ENCODE measurements around the gene FCN3. TPM values are rescaled to one million over a fixed set of nuclear protein-coding genes. Genes with fewer than 3 reads are reported as not detected.

The FCN3 gene
- polyA plus RNA-seq, 2 of the 4 experiments (the other 2 are of a cell fraction): not detected

DNA sequence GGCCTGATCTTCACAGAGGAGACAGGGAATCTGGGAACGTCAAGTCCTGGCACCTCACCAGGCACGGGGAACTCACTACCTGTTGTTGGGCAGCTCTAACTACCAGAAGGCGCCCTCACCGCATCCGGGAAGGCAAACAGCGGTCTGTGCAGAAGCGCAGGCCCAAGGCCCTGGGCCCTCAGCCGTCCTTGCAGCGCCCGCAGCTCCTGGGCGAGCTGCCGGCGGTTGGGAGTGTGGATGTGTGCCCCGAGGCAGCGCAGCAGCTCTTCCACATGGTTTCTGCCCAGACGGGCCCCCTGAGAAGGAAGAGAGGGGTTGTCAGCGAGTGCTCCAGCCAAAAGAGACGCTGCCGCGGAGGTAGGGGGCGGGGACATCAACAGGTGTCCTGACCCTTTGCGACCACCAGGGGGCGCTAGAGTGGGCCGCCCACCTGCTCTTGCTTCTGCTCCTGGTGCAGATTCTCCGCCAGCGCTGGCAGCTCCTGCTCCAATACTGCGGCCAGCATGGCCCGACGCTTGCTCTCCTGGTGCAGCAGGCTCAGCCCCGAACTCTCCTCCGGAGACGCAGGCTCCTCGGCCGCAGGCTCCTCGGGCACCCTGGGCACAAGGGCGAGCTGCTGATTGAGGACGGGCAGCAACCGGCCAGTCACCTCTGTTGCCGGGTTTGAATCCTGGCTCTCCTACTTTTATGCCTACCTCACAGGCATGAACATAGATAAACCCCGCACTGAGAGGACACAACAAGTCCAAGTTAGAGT is 17.2 kb downstream of the FCN3 start:
- Histone ChIP-seq H3K4me2 (no peak overlapping the region), H3K27ac (no peak overlapping the region), H3K4me3 (no peak overlapping the region), H3K9me3 (no peaks in the 10 kb centered on the region), H3K4me1 (no peaks in the 10 kb centered on the region)
- DNase-seq (ENCODE audit: low read depth in 1 of 2, low spot score in 1 of 2) (peak; percentile 49 to 78), ATAC-seq (peak; percentile 75 to 88; a peak in 5 of 6 replicates), FAIRE-seq (no peak)
- TF ChIP-seq SMC3 (IDR thresholded peaks at IDR 0.05) (peak; percentile 55), NPAS2 (CRISPR knock-in tag; IDR thresholded peaks at IDR 0.05; ENCODE audit: borderline replicate concordance) (no peak), RAD21 (conservative IDR thresholded peaks at IDR 0.05 in 1 of 2, IDR thresholded peaks at IDR 0.05 in 1 of 2) (peak; percentile 31 to 46; a peak in 2 of 5 replicates), JUNB (IDR thresholded peaks at IDR 0.05) (no peak), CTCF (IDR thresholded peaks at IDR 0.05) (peak; percentile 79)
- TF ChIP-seq, protein P1, sequence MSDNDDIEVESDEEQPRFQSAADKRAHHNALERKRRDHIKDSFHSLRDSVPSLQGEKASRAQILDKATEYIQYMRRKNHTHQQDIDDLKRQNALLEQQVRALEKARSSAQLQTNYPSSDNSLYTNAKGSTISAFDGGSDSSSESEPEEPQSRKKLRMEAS (IDR thresholded peaks at IDR 0.05): peak; percentile 30; the same call in 1 of the 2 replicates
- CTCF ChIA-PET: interaction anchor here (0.6 to 12.1 kb wide), 27 partner anchors 8 to 473 kb away, joined by 3 to 134 read pairs (median 7); partner anchors contain the start of genes CD164L2, GPR3, MAP3K6 and PPP1R8
- POLR2A ChIA-PET: interaction anchor here (1.4 kb wide), 1 partner anchor 9 kb away, joined by 4 read pairs; the partner anchor contains the start of gene MAP3K6
- WGBS (ENCODE audit: missing lambda C conversion rate): 57% methylated on average over 26 of the region's 40 CpGs

DNA sequence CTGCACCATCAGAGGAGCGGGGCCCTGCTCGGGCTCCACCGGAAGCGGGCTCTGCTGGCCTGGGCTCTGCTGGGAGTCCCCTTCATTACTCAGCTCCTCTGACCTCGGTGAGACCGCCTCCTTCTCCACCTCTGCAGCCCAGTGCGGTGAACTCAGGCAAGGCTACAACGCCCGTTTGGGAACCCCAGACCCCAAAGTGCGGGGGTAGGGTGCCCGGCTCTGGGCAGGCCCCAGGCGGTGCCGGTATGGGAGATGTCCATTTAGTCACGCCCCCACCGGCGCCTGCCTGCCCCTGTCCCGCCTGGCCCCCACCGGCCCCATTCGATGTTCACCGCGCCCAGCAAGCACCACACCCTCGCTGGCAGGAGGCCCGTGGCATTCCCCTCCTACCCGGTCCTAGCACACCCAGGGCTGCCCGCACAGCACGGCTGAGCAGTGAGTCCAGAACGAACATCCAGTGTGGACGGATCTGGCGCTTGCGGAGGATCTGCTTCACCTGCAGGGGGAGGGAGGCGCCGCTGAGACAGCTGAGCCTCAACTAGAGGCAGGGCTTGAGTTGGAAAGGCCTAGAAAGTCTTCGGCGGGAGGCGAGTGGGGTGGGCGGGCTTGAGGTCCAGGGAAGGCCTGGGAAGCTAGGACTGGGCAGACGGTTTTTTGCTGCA is 17.9 kb downstream of the FCN3 start:
- FAIRE-seq: no peak
- Histone ChIP-seq H3K27ac (no peak overlapping the region), H3K4me2 (no peak overlapping the region), H3K9me3 (no peaks in the 10 kb centered on the region), H3K4me3 (no peak overlapping the region), H3K4me1 (no peaks in the 10 kb centered on the region)
- TF ChIP-seq PHF8 (IDR thresholded peaks at IDR 0.05; ENCODE audit: borderline replicate concordance, low read depth): no peak
- TF ChIP-seq HOXA7 (CRISPR knock-in tag; IDR thresholded peaks at IDR 0.05): no peak
- no peak for TF ChIP-seq FOXS1 (CRISPR knock-in tag; IDR thresholded peaks at IDR 0.05)
- no peak for TF ChIP-seq EHMT2 (IDR thresholded peaks at IDR 0.05; ENCODE audit: low read depth)
- TF ChIP-seq CHD2 (IDR thresholded peaks at IDR 0.05; ENCODE audit: low read length, partially characterized antibody): no peak
- TF ChIP-seq TFCP2L1 (CRISPR knock-in tag; IDR thresholded peaks at IDR 0.05): no peak
- no peak for TF ChIP-seq RARB (CRISPR knock-in tag; IDR thresholded peaks at IDR 0.05)
- TF ChIP-seq POLR2AphosphoS2 (conservative IDR thresholded peaks at IDR 0.05; ENCODE audit: low read length): no peak
- TF ChIP-seq BHLHE40 (IDR thresholded peaks at IDR 0.05; ENCODE audit: low read depth, low read length): no peak
- no peak for TF ChIP-seq MYC (IDR thresholded peaks at IDR 0.05; ENCODE audit: borderline replicate concordance, low read length)
- TF ChIP-seq SREBF2 (IDR thresholded peaks at IDR 0.05): no peak
- TF ChIP-seq, protein P2, sequence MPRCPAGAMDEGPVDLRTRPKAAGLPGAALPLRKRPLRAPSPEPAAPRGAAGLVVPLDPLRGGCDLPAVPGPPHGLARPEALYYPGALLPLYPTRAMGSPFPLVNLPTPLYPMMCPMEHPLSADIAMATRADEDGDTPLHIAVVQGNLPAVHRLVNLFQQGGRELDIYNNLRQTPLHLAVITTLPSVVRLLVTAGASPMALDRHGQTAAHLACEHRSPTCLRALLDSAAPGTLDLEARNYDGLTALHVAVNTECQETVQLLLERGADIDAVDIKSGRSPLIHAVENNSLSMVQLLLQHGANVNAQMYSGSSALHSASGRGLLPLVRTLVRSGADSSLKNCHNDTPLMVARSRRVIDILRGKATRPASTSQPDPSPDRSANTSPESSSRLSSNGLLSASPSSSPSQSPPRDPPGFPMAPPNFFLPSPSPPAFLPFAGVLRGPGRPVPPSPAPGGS (IDR thresholded peaks at IDR 0.05): no peak
- TF ChIP-seq, protein P3, sequence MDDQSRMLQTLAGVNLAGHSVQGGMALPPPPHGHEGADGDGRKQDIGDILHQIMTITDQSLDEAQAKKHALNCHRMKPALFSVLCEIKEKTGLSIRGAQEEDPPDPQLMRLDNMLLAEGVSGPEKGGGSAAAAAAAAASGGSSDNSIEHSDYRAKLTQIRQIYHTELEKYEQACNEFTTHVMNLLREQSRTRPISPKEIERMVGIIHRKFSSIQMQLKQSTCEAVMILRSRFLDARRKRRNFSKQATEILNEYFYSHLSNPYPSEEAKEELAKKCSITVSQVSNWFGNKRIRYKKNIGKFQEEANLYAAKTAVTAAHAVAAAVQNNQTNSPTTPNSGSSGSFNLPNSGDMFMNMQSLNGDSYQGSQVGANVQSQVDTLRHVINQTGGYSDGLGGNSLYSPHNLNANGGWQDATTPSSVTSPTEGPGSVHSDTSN (IDR thresholded peaks at IDR 0.05): no peak
- TF ChIP-seq RAD21 (conservative IDR thresholded peaks at IDR 0.05 in 1 of 2, IDR thresholded peaks at IDR 0.05 in 1 of 2): no peak
- TF ChIP-seq, protein P1 (IDR thresholded peaks at IDR 0.05): no peak
- ChIA-PET POLR2A (interaction anchor here (1.4 kb wide), 1 partner anchor 10 kb away, joined by 4 read pairs; the partner anchor contains the start of gene MAP3K6), CTCF (interaction anchor here (0.6 to 12.1 kb wide), 24 partner anchors 8 to 381 kb away, joined by 3 to 134 read pairs (median 10); partner anchors contain the start of genes CD164L2, GPR3, MAP3K6 and SYTL1)
- WGBS (ENCODE audit: missing lambda C conversion rate): 81% methylated on average over 8 of the region's 37 CpGs
- peak in 1 of 2 experiments; percentile 39; a peak in 3 of 6 replicates for ATAC-seq
- no peak for DNase-seq (ENCODE audit: low read depth in 1 of 2, low spot score in 1 of 2)

All from A549 (cell line).